HepG2 (cell line): Measurements from ENCODE around the gene GAS2. TPM values are rescaled to one million over a fixed set of nuclear protein-coding genes. Genes with fewer than 3 reads are reported as not detected.

Experiments
- EZH2 ChIP-seq: conservative IDR thresholded peaks from 2 replicates; pipeline ENCODE4 v1.6.1; 2012; ENCODE audit warnings: mild to moderate bottlenecking, low read depth, low read length, moderate library complexity
- MTF1 ChIP-seq: sonication (generic); formaldehyde crosslinking; IDR thresholded peaks from 2 replicates; pipeline ENCODE4 v1.5.0; 2020; ENCODE audit warnings: missing genetic modification reagents
- SMAD1 ChIP-seq: sonication (generic); formaldehyde crosslinking; IDR thresholded peaks from 2 replicates; pipeline ENCODE4 v1.4.0; 2020; ENCODE audit warnings: missing genetic modification reagents, low read depth, mild to moderate bottlenecking, borderline replicate concordance
- THAP11 ChIP-seq: IDR thresholded peaks from 2 replicates; pipeline ENCODE4 v1.6.1; 2016; ENCODE audit warnings: missing biosample characterization, missing genetic modification reagents
- TSC22D2 ChIP-seq: sonication (generic); formaldehyde crosslinking; IDR thresholded peaks from 2 replicates; pipeline ENCODE4 v1.5.1; 2020; ENCODE audit warnings: missing genetic modification reagents, mild to moderate bottlenecking, borderline replicate concordance
- ZNF280B ChIP-seq: sonication (generic); formaldehyde crosslinking; IDR thresholded peaks from 2 replicates; pipeline ENCODE4 v1.5.0; 2020; ENCODE audit warnings: missing genetic modification reagents, mild to moderate bottlenecking, borderline replicate concordance
- ZNF317 ChIP-seq: sonication (generic); formaldehyde crosslinking; IDR thresholded peaks from 2 replicates; pipeline ENCODE4 v1.5.0; 2020; ENCODE audit warnings: mild to moderate bottlenecking, missing genetic modification reagents
- ZNF329 ChIP-seq: sonication (generic); formaldehyde crosslinking; IDR thresholded peaks from 2 replicates; pipeline ENCODE4 v1.9.0; 2021; ENCODE audit warnings: low read depth, mild to moderate bottlenecking, missing genetic modification reagents
- ZNF350 ChIP-seq: sonication (generic); formaldehyde crosslinking; IDR thresholded peaks from 2 replicates; pipeline ENCODE4 v1.4.0; 2020; ENCODE audit warnings: mild to moderate bottlenecking, low read depth, missing genetic modification reagents, borderline replicate concordance
- ZNF552 ChIP-seq: sonication (generic); formaldehyde crosslinking; IDR thresholded peaks from 2 replicates; pipeline ENCODE4 v1.9.0; 2022; ENCODE audit warnings: missing genetic modification reagents, mild to moderate bottlenecking, borderline replicate concordance
- ZNF605 ChIP-seq: sonication (generic); formaldehyde crosslinking; IDR thresholded peaks from 2 replicates; pipeline ENCODE4 v1.8.0; 2022; ENCODE audit warnings: mild to moderate bottlenecking, missing genetic modification reagents
- polyA plus RNA-seq, 8 experiments: library from polyadenylated mRNA; depleted of rRNA in 3 of 8; stranded (reverse) in 7 of 8; unstranded in 1 of 8; fragments of >200 nt; fragmentation: Illumina TruSeq in 4 of 8; extraction: Trizol in 4 of 8; gene quantifications; 2 replicates each; pipeline versions ENCODE4 v1.2.1 to v1.2.3, GENCODE V29; 2011 to 2016; ENCODE audit warnings: low read depth in 4 of 8, missing spikeins in 1 of 8, mixed read lengths in 1 of 8; ENCODE audit not compliant: insufficient read depth in 1 of 8
- total RNA-seq, 5 experiments: library from RNA; depleted of rRNA; stranded (reverse); fragments of >200 nt; fragmentation: Illumina TruSeq; extraction: Trizol; gene quantifications; 2 replicates each; pipeline ENCODE4 v1.2.3, GENCODE V29; 2016; ENCODE audit warnings: low read depth in 1 of 5
- TF ChIP-seq, protein P1 (sequence below), 2 experiments: sonication (generic) in 1 of 2; formaldehyde crosslinking in 1 of 2; IDR thresholded peaks; 2 replicates each; pipeline versions ENCODE4 v1.6.1 to v1.9.0; 2014 to 2022; ENCODE audit warnings: antibody characterized with exemption in 1 of 2, borderline replicate concordance in 1 of 2, inconsistent platforms in 1 of 2, low read depth in 1 of 2, missing genetic modification reagents in 1 of 2
- TF ChIP-seq, protein P2 (sequence below): sonication (generic); formaldehyde crosslinking; IDR thresholded peaks from 2 replicates; pipeline ENCODE4 v1.5.1; 2020; ENCODE audit warnings: mild to moderate bottlenecking, missing genetic modification reagents, moderate library complexity
- TF ChIP-seq, protein P3 (sequence below): IDR thresholded peaks from 2 replicates; pipeline ENCODE4 v1.6.1; 2016; ENCODE audit warnings: missing biosample characterization, missing genetic modification reagents, low read depth
- TF ChIP-seq, protein P4 (sequence below): sonication (generic); formaldehyde crosslinking; IDR thresholded peaks from 2 replicates; pipeline ENCODE4 v1.4.0; 2020; ENCODE audit warnings: missing genetic modification reagents

The GAS2 gene
- total and polyA plus RNA-seq, 2 of the 13 experiments (the other 11 are each of a cell fraction or from before 2014, with no cell fraction given) = 26.0 to 85.1 TPM

DNA sequence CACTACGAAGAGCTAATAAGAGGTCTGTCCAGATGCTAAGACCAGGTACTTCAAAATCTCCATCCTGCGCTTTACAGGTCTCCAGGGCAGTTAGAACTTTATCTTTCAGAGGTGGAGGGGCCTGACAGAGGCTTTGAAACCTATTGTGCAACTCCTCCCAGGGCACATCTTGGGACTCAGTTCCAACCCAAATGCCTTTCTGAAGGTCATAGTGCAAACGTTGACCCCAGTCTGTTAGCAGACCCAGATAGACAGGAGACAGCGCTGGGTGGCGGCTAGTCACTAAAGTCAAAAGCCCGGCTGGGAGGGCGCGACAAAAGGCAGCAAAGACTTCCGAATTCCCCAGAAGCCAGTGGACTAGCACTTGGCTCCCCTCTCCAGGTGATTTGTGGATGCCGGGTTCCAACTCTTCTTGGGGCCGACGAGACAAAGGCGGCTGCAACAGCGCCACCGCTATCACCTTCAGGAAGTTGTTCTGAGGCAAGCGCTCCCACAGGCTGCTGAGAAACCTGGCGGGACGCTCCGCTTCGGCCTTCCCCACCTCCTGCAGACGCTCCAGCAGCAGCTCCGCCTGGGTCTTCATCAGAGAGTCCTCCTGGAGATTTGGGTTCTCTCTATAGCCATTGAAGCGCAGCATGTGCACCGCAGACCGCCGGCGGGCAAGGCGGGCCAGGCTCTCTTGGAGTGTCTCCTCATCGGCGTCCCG, 41.5 kb upstream of the GAS2 start (continued):
- TF ChIP-seq, protein P1, sequence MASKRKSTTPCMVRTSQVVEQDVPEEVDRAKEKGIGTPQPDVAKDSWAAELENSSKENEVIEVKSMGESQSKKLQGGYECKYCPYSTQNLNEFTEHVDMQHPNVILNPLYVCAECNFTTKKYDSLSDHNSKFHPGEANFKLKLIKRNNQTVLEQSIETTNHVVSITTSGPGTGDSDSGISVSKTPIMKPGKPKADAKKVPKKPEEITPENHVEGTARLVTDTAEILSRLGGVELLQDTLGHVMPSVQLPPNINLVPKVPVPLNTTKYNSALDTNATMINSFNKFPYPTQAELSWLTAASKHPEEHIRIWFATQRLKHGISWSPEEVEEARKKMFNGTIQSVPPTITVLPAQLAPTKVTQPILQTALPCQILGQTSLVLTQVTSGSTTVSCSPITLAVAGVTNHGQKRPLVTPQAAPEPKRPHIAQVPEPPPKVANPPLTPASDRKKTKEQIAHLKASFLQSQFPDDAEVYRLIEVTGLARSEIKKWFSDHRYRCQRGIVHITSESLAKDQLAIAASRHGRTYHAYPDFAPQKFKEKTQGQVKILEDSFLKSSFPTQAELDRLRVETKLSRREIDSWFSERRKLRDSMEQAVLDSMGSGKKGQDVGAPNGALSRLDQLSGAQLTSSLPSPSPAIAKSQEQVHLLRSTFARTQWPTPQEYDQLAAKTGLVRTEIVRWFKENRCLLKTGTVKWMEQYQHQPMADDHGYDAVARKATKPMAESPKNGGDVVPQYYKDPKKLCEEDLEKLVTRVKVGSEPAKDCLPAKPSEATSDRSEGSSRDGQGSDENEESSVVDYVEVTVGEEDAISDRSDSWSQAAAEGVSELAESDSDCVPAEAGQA (IDR thresholded peaks at IDR 0.05; ENCODE audit: low read depth) = no peak
- TF ChIP-seq, protein P1 (CRISPR knock-in tag; IDR thresholded peaks at IDR 0.05; ENCODE audit: borderline replicate concordance) = 0 out of 2 replicates have a peak, but pooled peaks have one; percentile 52
- TF ChIP-seq ZNF605 (CRISPR knock-in tag) (peak; percentile 83; the same call in 1 of the 2 replicates), THAP11 (CRISPR knock-in tag) (no peak), ZNF317 (CRISPR knock-in tag) (no peak), MTF1 (CRISPR knock-in tag) (no peak), EZH2 (no peak), SMAD1 (CRISPR knock-in tag) (no peak), ZNF552 (no peak), ZNF280B (CRISPR knock-in tag) (no peak), ZNF350 (peak; percentile 87; the same call in 1 of the 2 replicates), ZNF329 (CRISPR knock-in tag) (no peak), TSC22D2 (no peak)
- TF ChIP-seq, protein P2, sequence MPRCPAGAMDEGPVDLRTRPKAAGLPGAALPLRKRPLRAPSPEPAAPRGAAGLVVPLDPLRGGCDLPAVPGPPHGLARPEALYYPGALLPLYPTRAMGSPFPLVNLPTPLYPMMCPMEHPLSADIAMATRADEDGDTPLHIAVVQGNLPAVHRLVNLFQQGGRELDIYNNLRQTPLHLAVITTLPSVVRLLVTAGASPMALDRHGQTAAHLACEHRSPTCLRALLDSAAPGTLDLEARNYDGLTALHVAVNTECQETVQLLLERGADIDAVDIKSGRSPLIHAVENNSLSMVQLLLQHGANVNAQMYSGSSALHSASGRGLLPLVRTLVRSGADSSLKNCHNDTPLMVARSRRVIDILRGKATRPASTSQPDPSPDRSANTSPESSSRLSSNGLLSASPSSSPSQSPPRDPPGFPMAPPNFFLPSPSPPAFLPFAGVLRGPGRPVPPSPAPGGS (CRISPR knock-in tag) = peak; percentile 70
- TF ChIP-seq, protein P3, sequence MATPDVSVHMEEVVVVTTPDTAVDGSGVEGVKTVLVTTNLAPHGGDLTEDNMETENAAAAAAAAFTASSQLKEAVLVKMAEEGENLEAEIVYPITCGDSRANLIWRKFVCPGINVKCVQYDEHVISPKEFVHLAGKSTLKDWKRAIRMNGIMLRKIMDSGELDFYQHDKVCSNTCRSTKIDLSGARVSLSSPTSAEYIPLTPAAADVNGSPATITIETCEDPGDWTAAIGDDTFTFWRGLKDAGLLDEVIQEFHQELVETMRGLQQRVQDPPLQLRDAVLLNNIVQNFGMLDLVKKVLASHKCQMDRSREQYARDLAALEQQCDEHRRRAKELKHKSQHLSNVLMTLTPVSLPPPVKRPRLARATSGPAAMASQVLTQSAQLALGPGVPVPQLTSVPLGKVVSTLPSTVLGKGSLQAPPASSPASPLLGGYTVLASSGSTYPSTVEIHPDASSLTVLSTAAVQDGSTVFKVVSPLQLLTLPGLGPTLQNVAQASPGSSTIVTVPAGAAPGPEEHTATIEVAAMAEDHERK (CRISPR knock-in tag) = no peak
- TF ChIP-seq, protein P4, sequence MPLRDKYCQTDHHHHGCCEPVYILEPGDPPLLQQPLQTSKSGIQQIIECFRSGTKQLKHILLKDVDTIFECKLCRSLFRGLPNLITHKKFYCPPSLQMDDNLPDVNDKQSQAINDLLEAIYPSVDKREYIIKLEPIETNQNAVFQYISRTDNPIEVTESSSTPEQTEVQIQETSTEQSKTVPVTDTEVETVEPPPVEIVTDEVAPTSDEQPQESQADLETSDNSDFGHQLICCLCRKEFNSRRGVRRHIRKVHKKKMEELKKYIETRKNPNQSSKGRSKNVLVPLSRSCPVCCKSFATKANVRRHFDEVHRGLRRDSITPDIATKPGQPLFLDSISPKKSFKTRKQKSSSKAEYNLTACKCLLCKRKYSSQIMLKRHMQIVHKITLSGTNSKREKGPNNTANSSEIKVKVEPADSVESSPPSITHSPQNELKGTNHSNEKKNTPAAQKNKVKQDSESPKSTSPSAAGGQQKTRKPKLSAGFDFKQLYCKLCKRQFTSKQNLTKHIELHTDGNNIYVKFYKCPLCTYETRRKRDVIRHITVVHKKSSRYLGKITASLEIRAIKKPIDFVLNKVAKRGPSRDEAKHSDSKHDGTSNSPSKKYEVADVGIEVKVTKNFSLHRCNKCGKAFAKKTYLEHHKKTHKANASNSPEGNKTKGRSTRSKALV = no peak
